GM12892 (cell line): ENCODE data around the gene MAP3K1.

Source experiments
- POLR2A ChIP-seq: IDR thresholded peaks from 2 replicates; pipeline ENCODE4 v1.6.1; 2011; ENCODE audit warnings: low read depth, low read length, control low read depth
- POLR2AphosphoS5 ChIP-seq: IDR thresholded peaks from 2 replicates; pipeline ENCODE4 v1.6.1; 2011; ENCODE audit warnings: low read depth, low read length, control low read depth
- TAF1 ChIP-seq: IDR thresholded peaks from 2 replicates; pipeline ENCODE4 v1.6.1; 2011; ENCODE audit warnings: low read depth, mild to moderate bottlenecking, control low read depth, low read length, borderline replicate concordance

DNA sequence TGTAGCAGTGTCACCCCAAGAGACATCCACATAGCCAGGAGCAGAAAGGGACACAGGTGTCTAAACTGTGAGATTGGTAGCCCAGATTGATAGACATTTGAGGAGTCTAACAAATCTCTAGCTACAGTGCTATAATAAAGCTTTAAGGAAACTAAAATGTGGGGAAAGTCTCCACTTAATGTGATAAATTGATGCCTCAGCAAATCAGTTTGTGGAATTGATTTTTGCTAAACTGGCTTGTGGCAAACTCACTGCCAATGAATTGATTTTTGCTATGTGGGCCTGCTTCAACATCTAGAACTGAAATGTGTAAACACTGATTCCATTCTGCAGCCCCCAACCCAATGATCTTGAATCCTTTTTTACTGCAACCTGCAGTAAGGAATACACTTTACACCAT is 16.8 kb upstream of the MAP3K1 start:
- TF ChIP-seq POLR2A (no peak), POLR2AphosphoS5 (no peak), TAF1 (no peak)
